ENCODE results near the gene SEMA7A. TPM values are rescaled to one million over a fixed set of nuclear protein-coding genes. Genes with fewer than 3 reads are reported as not detected.

SEMA7A gene
- total RNA-seq, 4 donors from 2014 or later = 0.29 to 16.9 (median 4.5) TPM; not detected in 1

GRCh38 chr15:74403991-74404563 lies 29.7 kb downstream of the SEMA7A start:
- Histone ChIP-seq H3K27ac (no peak overlapping the region), H3K4me1 (no peaks in the 10 kb centered on the region), H3K9me3 (no peaks in the 10 kb centered on the region), H3K4me3 (no peak overlapping the region), H3K36me3 (no peaks in the 10 kb centered on the region), H3K27me3 (no peaks in the 10 kb centered on the region)
- peak in 1 of 2 donors; percentile 66 for DNase-seq
- intact Hi-C loops (cut with DNase I; ENCODE audit: low total_unique reads) = no loop called here
- TF ChIP-seq POLR2A (IDR thresholded peaks at IDR 0.05) (no peak), CTCF (IDR thresholded peaks at IDR 0.05) (no peak)

- intact Hi-C loops (cut with DNase I; ENCODE audit: low total_unique reads) = no loop called here
- no peaks in the 10 kb centered on the region for H3K27me3 ChIP-seq
- H3K4me3 ChIP-seq = no peak overlapping the region
- no peaks in the 10 kb centered on the region for H3K4me1 ChIP-seq
- no peak for TF ChIP-seq POLR2A (IDR thresholded peaks at IDR 0.05)
- no peak for TF ChIP-seq CTCF (IDR thresholded peaks at IDR 0.05)
- H3K27ac ChIP-seq = no peak overlapping the region
- H3K36me3 ChIP-seq = no peaks in the 10 kb centered on the region
- DNase-seq = no peak
- no peaks in the 10 kb centered on the region for H3K9me3 ChIP-seq
Measured at GRCh38 chr15:74403588-74403919, 30.2 kb downstream of the SEMA7A start.

GRCh38 chr15:74402873-74403587 lies 30.7 kb downstream of the SEMA7A start:
- TF ChIP-seq CTCF (IDR thresholded peaks at IDR 0.05) (no peak), POLR2A (IDR thresholded peaks at IDR 0.05) (no peak)
- intact Hi-C loops (cut with DNase I; ENCODE audit: low total_unique reads) = no loop called here
- no peak for DNase-seq
- Histone ChIP-seq H3K27me3 (no peaks in the 10 kb centered on the region), H3K9me3 (no peaks in the 10 kb centered on the region), H3K4me3 (no peak overlapping the region), H3K36me3 (no peaks in the 10 kb centered on the region), H3K4me1 (no peaks in the 10 kb centered on the region), H3K27ac (no peak overlapping the region)

- H3K36me3 ChIP-seq = no peaks in the 10 kb centered on the region
- H3K27ac ChIP-seq = no peak overlapping the region
- H3K27me3 ChIP-seq = no peaks in the 10 kb centered on the region
- intact Hi-C loops (cut with DNase I; ENCODE audit: low total_unique reads) = no loop called here
- H3K4me1 ChIP-seq = no peaks in the 10 kb centered on the region
- TF ChIP-seq CTCF (IDR thresholded peaks at IDR 0.05) = no peak
- no peak for TF ChIP-seq POLR2A (IDR thresholded peaks at IDR 0.05)
- no peak overlapping the region for H3K4me3 ChIP-seq
- H3K9me3 ChIP-seq = no peaks in the 10 kb centered on the region
- no peak for DNase-seq
Measured at GRCh38 chr15:74402337-74402841, 31.4 kb downstream of the SEMA7A start.

- intact Hi-C loops (cut with DNase I; ENCODE audit: low total_unique reads) = no loop called here
- Histone ChIP-seq H3K27ac (no peak overlapping the region), H3K27me3 (no peaks in the 10 kb centered on the region), H3K4me3 (no peak overlapping the region), H3K36me3 (no peaks in the 10 kb centered on the region), H3K4me1 (no peaks in the 10 kb centered on the region), H3K9me3 (no peaks in the 10 kb centered on the region)
- DNase-seq = no peak
- TF ChIP-seq POLR2A (IDR thresholded peaks at IDR 0.05) = no peak
- TF ChIP-seq CTCF (IDR thresholded peaks at IDR 0.05) = no peak
Measured at GRCh38 chr15:74400915-74401757, 32.6 kb downstream of the SEMA7A start.

All from uterus (tissue), 4 donors.